Measurements from ENCODE around the gene INTS15.

INTS15 gene

GRCh38 chr7:6578114-6579084 lies 11.4 kb upstream of the INTS15 start:
- TF ChIP-seq TCF12 (IDR thresholded peaks at IDR 0.05; ENCODE audit: low read depth) (no peak), ZBTB7A (IDR thresholded peaks at IDR 0.05; ENCODE audit: low read depth) (no peak), FOXM1 (IDR thresholded peaks at IDR 0.05; ENCODE audit: borderline replicate concordance, low read depth) (no peak), CEBPB (IDR thresholded peaks at IDR 0.05) (no peak), EP300 (IDR thresholded peaks at IDR 0.05; ENCODE audit: borderline replicate concordance) (no peak), NFIC (IDR thresholded peaks at IDR 0.05) (no peak), CREB1 (IDR thresholded peaks at IDR 0.05; ENCODE audit: low read depth) (no peak), YY1 (IDR thresholded peaks at IDR 0.05; ENCODE audit: low read depth) (no peak), USF1 (IDR thresholded peaks at IDR 0.05) (no peak), EGR1 (IDR thresholded peaks at IDR 0.05) (no peak), RAD21 (IDR thresholded peaks at IDR 0.05; ENCODE audit: low read depth) (no peak), TEAD4 (IDR thresholded peaks at IDR 0.05) (no peak)

GRCh38 chr7:6579446-6579845 lies 10.4 kb upstream of the INTS15 start:
- no peak for TF ChIP-seq ZBTB7A (IDR thresholded peaks at IDR 0.05; ENCODE audit: low read depth)
- no peak for TF ChIP-seq RAD21 (IDR thresholded peaks at IDR 0.05; ENCODE audit: low read depth)
- no peak for TF ChIP-seq NFIC (IDR thresholded peaks at IDR 0.05)
- no peak for TF ChIP-seq CEBPB (IDR thresholded peaks at IDR 0.05)

GRCh38 chr7:6588566-6588965 lies 1.3 kb upstream of the INTS15 start:
- TF ChIP-seq USF1 (IDR thresholded peaks at IDR 0.05), result no peak
- no peak for TF ChIP-seq TCF12 (IDR thresholded peaks at IDR 0.05; ENCODE audit: low read depth)
- TF ChIP-seq CREB1 (IDR thresholded peaks at IDR 0.05; ENCODE audit: low read depth), result no peak
- TF ChIP-seq TEAD4 (IDR thresholded peaks at IDR 0.05), result no peak
- TF ChIP-seq ZBTB7A (IDR thresholded peaks at IDR 0.05; ENCODE audit: low read depth), result no peak
- TF ChIP-seq CEBPB (IDR thresholded peaks at IDR 0.05), result no peak
- TF ChIP-seq EGR1 (IDR thresholded peaks at IDR 0.05), result no peak
- TF ChIP-seq NFIC (IDR thresholded peaks at IDR 0.05), result no peak
- TF ChIP-seq FOXM1 (IDR thresholded peaks at IDR 0.05; ENCODE audit: borderline replicate concordance, low read depth), result no peak
- no peak for TF ChIP-seq EP300 (IDR thresholded peaks at IDR 0.05; ENCODE audit: borderline replicate concordance)
- no peak for TF ChIP-seq REST (IDR thresholded peaks at IDR 0.05; ENCODE audit: low read depth)
- no peak for TF ChIP-seq TAF1 (IDR thresholded peaks at IDR 0.05; ENCODE audit: low read depth)
- no peak for TF ChIP-seq MAX (IDR thresholded peaks at IDR 0.05)
- TF ChIP-seq YY1 (IDR thresholded peaks at IDR 0.05; ENCODE audit: low read depth), result no peak
- TF ChIP-seq RAD21 (IDR thresholded peaks at IDR 0.05; ENCODE audit: low read depth), result no peak

GRCh38 chr7:6589151-6589828 lies 531 bp upstream of the INTS15 start:
- TF ChIP-seq ZBTB7A (IDR thresholded peaks at IDR 0.05; ENCODE audit: low read depth) (no peak), TCF12 (IDR thresholded peaks at IDR 0.05; ENCODE audit: low read depth) (no peak), REST (IDR thresholded peaks at IDR 0.05; ENCODE audit: low read depth) (no peak), EGR1 (IDR thresholded peaks at IDR 0.05) (no peak), RAD21 (IDR thresholded peaks at IDR 0.05; ENCODE audit: low read depth) (no peak), MAX (IDR thresholded peaks at IDR 0.05) (no peak), FOXM1 (IDR thresholded peaks at IDR 0.05; ENCODE audit: borderline replicate concordance, low read depth) (no peak), NFIC (IDR thresholded peaks at IDR 0.05) (no peak), TAF1 (IDR thresholded peaks at IDR 0.05; ENCODE audit: low read depth) (no peak), EP300 (IDR thresholded peaks at IDR 0.05; ENCODE audit: borderline replicate concordance) (no peak), CEBPB (IDR thresholded peaks at IDR 0.05) (no peak), CREB1 (IDR thresholded peaks at IDR 0.05; ENCODE audit: low read depth) (no peak), TEAD4 (IDR thresholded peaks at IDR 0.05) (no peak), YY1 (IDR thresholded peaks at IDR 0.05; ENCODE audit: low read depth) (no peak), USF1 (IDR thresholded peaks at IDR 0.05) (no peak)
